ENCODE data around the gene SMS. TPM values are rescaled to one million over a fixed set of nuclear protein-coding genes. Genes with fewer than 3 reads are reported as not detected.

The SMS gene
- total RNA-seq, 1 experiment from 2014 or later = 172 TPM

DNA sequence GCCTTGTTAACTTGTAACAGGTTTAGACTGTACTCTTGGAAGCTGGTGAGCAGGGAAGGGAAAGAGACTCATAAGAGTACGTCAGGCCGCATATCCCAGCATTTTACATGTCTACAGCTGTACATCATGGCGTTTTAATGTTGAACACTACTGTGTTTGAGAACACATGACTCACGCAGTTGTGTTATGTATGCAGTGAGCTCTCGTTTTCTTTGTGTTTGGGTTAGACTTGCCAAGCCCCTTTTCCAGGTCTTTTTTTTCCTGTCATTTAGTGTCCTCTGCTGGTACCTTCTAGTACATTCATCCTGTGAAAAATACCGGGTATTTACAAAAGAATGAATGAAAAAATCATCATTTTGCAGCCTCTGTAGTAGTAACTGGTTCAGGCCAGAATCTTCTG is 35.3 kb downstream of the SMS start:
- in situ Hi-C loops (cut with HindIII; ENCODE audit: low pct_unique_long_range_greater_than_20kb, low sequenced_read_pairs) = no loop called here
- no peak for DNase-seq (ENCODE audit: low read depth, low spot score)

DNA sequence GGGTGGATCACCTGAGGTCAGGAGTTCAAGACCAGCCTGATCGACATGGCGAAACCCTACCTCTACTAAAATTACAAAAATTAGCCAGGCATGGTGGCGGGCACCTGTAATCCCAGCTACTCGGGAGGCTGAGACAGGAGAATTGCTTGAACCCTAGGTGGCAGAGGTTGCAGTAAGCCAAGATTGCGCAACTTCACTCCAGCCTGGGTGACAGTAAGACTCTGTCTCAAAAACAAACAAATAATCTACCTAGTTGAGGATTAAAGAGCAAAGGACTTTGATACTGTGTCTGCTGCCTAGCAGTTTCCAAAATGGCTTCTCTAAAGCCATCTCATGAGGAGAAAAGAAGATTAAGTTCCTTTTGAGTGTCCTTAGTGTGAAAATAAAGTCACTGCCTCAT is 37.8 kb downstream of the SMS start:
- no peaks in the 10 kb centered on the region for H3K27me3 ChIP-seq (ENCODE audit: control insufficient read depth, insufficient read depth, low read length)
- in situ Hi-C loops (cut with HindIII; ENCODE audit: low pct_unique_long_range_greater_than_20kb, low sequenced_read_pairs) (no loop called here), intact Hi-C loops (cut with micrococcal nuclease; ENCODE audit: unreplicated experiment) (no loop called here)
- no peak overlapping the region for H3K27ac ChIP-seq (ENCODE audit: low read length)
- ChIA-PET POLR2A (no interaction called here), CTCF (no interaction called here)
- H3K36me3 ChIP-seq (ENCODE audit: control insufficient read depth, insufficient read depth, low read length) = peaks cover 9% of the 10 kb centered on the region
- DNase-seq (ENCODE audit: low read depth, low spot score) (no peak), ATAC-seq (no peak)
- no TSS peak for BruUV-seq (replicated peaks)
- H3K4me3 ChIP-seq (ENCODE audit: low read depth in 2 of 2, low read length in 2 of 2) = no peak overlapping the region
- TF ChIP-seq, protein P1, sequence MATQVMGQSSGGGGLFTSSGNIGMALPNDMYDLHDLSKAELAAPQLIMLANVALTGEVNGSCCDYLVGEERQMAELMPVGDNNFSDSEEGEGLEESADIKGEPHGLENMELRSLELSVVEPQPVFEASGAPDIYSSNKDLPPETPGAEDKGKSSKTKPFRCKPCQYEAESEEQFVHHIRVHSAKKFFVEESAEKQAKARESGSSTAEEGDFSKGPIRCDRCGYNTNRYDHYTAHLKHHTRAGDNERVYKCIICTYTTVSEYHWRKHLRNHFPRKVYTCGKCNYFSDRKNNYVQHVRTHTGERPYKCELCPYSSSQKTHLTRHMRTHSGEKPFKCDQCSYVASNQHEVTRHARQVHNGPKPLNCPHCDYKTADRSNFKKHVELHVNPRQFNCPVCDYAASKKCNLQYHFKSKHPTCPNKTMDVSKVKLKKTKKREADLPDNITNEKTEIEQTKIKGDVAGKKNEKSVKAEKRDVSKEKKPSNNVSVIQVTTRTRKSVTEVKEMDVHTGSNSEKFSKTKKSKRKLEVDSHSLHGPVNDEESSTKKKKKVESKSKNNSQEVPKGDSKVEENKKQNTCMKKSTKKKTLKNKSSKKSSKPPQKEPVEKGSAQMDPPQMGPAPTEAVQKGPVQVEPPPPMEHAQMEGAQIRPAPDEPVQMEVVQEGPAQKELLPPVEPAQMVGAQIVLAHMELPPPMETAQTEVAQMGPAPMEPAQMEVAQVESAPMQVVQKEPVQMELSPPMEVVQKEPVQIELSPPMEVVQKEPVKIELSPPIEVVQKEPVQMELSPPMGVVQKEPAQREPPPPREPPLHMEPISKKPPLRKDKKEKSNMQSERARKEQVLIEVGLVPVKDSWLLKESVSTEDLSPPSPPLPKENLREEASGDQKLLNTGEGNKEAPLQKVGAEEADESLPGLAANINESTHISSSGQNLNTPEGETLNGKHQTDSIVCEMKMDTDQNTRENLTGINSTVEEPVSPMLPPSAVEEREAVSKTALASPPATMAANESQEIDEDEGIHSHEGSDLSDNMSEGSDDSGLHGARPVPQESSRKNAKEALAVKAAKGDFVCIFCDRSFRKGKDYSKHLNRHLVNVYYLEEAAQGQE (IDR thresholded peaks at IDR 0.05; ENCODE audit: insufficient read depth in 1 of 2, low read depth in 2 of 2, low read length in 1 of 2) = no peak
- no peak for TF ChIP-seq SIN3A (IDR thresholded peaks at IDR 0.05; ENCODE audit: borderline replicate concordance, insufficient read depth, low read depth, low read length)
- TF ChIP-seq, protein P2, sequence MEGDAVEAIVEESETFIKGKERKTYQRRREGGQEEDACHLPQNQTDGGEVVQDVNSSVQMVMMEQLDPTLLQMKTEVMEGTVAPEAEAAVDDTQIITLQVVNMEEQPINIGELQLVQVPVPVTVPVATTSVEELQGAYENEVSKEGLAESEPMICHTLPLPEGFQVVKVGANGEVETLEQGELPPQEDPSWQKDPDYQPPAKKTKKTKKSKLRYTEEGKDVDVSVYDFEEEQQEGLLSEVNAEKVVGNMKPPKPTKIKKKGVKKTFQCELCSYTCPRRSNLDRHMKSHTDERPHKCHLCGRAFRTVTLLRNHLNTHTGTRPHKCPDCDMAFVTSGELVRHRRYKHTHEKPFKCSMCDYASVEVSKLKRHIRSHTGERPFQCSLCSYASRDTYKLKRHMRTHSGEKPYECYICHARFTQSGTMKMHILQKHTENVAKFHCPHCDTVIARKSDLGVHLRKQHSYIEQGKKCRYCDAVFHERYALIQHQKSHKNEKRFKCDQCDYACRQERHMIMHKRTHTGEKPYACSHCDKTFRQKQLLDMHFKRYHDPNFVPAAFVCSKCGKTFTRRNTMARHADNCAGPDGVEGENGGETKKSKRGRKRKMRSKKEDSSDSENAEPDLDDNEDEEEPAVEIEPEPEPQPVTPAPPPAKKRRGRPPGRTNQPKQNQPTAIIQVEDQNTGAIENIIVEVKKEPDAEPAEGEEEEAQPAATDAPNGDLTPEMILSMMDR (IDR thresholded peaks at IDR 0.05) = no peak
- no peak for TF ChIP-seq POLR2AphosphoS5 (IDR thresholded peaks at IDR 0.05; ENCODE audit: low read depth, low read length)
- no peak for TF ChIP-seq TCF7L2 (IDR thresholded peaks at IDR 0.05; ENCODE audit: low read depth, low read length)
- H3K9me3 ChIP-seq (ENCODE audit: control insufficient read depth, insufficient read depth, low read depth, low read length) = no peaks in the 10 kb centered on the region
- no peaks in the 10 kb centered on the region for H3K4me1 ChIP-seq (ENCODE audit: control insufficient read depth, insufficient read depth, low read length)

More for the DNA sequence above, 35.3 kb downstream of the SMS start:
- TF ChIP-seq, protein P2 (IDR thresholded peaks at IDR 0.05) = peak; percentile 26; the same call in 1 of the 2 replicates
- no peak for TF ChIP-seq TCF7L2 (IDR thresholded peaks at IDR 0.05; ENCODE audit: low read depth, low read length)
- ATAC-seq = no peak
- Histone ChIP-seq H3K27me3 (ENCODE audit: control insufficient read depth, insufficient read depth, low read length) (no peaks in the 10 kb centered on the region), H3K4me1 (ENCODE audit: control insufficient read depth, insufficient read depth, low read length) (no peaks in the 10 kb centered on the region), H3K4me3 (ENCODE audit: low read depth in 2 of 2, low read length in 2 of 2) (no peak overlapping the region), H3K36me3 (ENCODE audit: control insufficient read depth, insufficient read depth, low read length) (peaks cover 11% of the 10 kb centered on the region), H3K27ac (ENCODE audit: low read length) (no peak overlapping the region), H3K9me3 (ENCODE audit: control insufficient read depth, insufficient read depth, low read depth, low read length) (no peaks in the 10 kb centered on the region)
- ChIA-PET POLR2A (no interaction called here), CTCF (interaction anchor here (1.2 kb wide), 1 partner anchor 10 kb away, joined by 3 read pairs; no protein-coding TSS in a partner anchor)
- BruUV-seq (replicated peaks) = no TSS peak
- intact Hi-C loops (cut with micrococcal nuclease; ENCODE audit: unreplicated experiment) = no loop called here
